KMS-11 (cell line): ENCODE measurements around the gene DRC7.

Experiments
- H2AFZ ChIP-seq: fragments of 200-600 bp; sonication (generic); 2 replicates; pipeline ENCODE4 v1.6.1; 2016; ENCODE audit warnings: antibody characterized with exemption, mixed run types, low read depth
- H3K27ac ChIP-seq: fragments of 200-600 bp; sonication (generic); 2 replicates; pipeline ENCODE4 v1.6.1; 2016; ENCODE audit warnings: mild to moderate bottlenecking, mixed run types
- H3K27me3 ChIP-seq: fragments of 200-600 bp; sonication (generic); 2 replicates; pipeline ENCODE4 v1.6.1; 2017; ENCODE audit warnings: mild to moderate bottlenecking, low read depth, mixed run types, moderate library complexity; ENCODE audit not compliant: insufficient read depth
- H3K36me3 ChIP-seq: fragments of 200-600 bp; sonication (generic); 2 replicates; pipeline ENCODE4 v1.6.1; 2017; ENCODE audit warnings: mild to moderate bottlenecking, mixed run types; ENCODE audit not compliant: insufficient read depth
- H3K4me1 ChIP-seq: fragments of 200-600 bp; sonication (generic); 2 replicates; pipeline ENCODE4 v1.6.1; 2016; ENCODE audit warnings: mild to moderate bottlenecking, low read depth, mixed run types; ENCODE audit not compliant: poor library complexity, severe bottlenecking
- H3K4me2 ChIP-seq: fragments of 200-600 bp; sonication (generic); 2 replicates; pipeline ENCODE4 v1.7.0; 2016; ENCODE audit warnings: mild to moderate bottlenecking, mixed run types
- H3K4me3 ChIP-seq: fragments of 200-600 bp; sonication (generic); IDR thresholded peaks from 2 replicates; pipeline ENCODE4 v1.6.1; 2017; ENCODE audit warnings: low read depth, low read length, mixed read lengths; ENCODE audit not compliant: insufficient read depth
- H3K79me2 ChIP-seq: fragments of 200-600 bp; sonication (generic); 2 replicates; pipeline ENCODE4 v1.6.1; 2016; ENCODE audit warnings: low read depth, mixed run types; ENCODE audit not compliant: insufficient read depth
- H3K9ac ChIP-seq: fragments of 200-600 bp; sonication (generic); 2 replicates; pipeline ENCODE4 v1.6.1; 2016; ENCODE audit warnings: mild to moderate bottlenecking, mixed run types
- H4K20me1 ChIP-seq: fragments of 200-600 bp; sonication (generic); 2 replicates; pipeline ENCODE4 v1.6.1; 2016; ENCODE audit warnings: mild to moderate bottlenecking, mixed run types; ENCODE audit not compliant: insufficient read depth
- TF ChIP-seq, protein P1 (sequence below): fragments of 200-600 bp; sonication (generic); conservative IDR thresholded peaks from 2 replicates; pipeline ENCODE4 v1.6.1; 2017; ENCODE audit warnings: low read depth, mild to moderate bottlenecking, antibody characterized with exemption, low read length, moderate library complexity, mixed read lengths

Gene DRC7

DNA sequence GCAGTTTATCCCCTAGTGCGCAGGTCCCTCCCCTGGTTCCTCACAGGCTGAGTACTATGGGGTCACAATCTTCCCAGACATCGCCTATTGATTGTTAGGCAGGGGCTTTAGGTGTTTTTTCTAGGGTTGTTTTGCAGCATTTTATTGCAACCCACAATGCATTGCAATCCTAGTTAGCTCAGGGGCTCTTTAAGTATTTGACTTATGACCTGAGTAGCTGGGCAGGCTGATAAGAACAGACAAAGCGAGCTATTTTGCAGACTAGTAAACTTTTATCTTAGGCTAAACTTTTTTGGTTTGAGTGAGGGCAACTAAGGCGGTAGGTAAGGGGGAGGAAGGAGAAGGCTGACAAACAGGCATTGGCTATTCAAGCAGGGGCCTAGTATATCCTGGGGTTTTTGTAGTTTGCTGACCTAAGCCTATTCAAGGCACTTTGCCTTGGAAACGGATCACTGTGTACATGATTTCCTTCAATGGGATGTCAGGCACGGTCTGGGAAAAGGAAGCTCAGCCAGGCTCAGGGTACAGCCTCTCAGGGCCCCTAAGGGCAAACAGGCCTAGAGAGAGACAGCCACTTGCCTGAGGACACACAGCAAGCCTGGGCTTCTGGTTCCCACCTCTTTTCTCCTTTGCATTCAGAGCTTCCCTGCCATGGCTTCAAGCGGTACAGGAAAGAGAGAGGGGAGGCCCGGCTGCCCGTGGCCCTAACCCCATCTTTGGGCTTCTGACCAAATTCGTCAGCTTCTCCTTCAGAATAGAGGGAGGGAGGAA, 6.4 kb downstream of the DRC7 start:
- H3K79me2 ChIP-seq = no peaks in the 10 kb centered on the region
- H3K27ac ChIP-seq = no peak overlapping the region
- H3K4me2 ChIP-seq = no peak overlapping the region
- H3K4me1 ChIP-seq = no peaks in the 10 kb centered on the region
- H2AFZ ChIP-seq = no peak overlapping the region
- H3K36me3 ChIP-seq = no peaks in the 10 kb centered on the region
- no peaks in the 10 kb centered on the region for H4K20me1 ChIP-seq
- H3K27me3 ChIP-seq = no peaks in the 10 kb centered on the region
- TF ChIP-seq, protein P1, sequence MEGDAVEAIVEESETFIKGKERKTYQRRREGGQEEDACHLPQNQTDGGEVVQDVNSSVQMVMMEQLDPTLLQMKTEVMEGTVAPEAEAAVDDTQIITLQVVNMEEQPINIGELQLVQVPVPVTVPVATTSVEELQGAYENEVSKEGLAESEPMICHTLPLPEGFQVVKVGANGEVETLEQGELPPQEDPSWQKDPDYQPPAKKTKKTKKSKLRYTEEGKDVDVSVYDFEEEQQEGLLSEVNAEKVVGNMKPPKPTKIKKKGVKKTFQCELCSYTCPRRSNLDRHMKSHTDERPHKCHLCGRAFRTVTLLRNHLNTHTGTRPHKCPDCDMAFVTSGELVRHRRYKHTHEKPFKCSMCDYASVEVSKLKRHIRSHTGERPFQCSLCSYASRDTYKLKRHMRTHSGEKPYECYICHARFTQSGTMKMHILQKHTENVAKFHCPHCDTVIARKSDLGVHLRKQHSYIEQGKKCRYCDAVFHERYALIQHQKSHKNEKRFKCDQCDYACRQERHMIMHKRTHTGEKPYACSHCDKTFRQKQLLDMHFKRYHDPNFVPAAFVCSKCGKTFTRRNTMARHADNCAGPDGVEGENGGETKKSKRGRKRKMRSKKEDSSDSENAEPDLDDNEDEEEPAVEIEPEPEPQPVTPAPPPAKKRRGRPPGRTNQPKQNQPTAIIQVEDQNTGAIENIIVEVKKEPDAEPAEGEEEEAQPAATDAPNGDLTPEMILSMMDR = no peak
- no peak overlapping the region for H3K9ac ChIP-seq
- no peak overlapping the region for H3K4me3 ChIP-seq

- H3K36me3 ChIP-seq = no peaks in the 10 kb centered on the region
- H2AFZ ChIP-seq = no peak overlapping the region
- no peak overlapping the region for H3K4me3 ChIP-seq
- H3K79me2 ChIP-seq = no peaks in the 10 kb centered on the region
- H4K20me1 ChIP-seq = no peaks in the 10 kb centered on the region
- no peaks in the 10 kb centered on the region for H3K27me3 ChIP-seq
- H3K27ac ChIP-seq = no peak overlapping the region
- H3K9ac ChIP-seq = no peak overlapping the region
- TF ChIP-seq, protein P1 = no peak
- H3K4me2 ChIP-seq = no peak overlapping the region
- no peaks in the 10 kb centered on the region for H3K4me1 ChIP-seq
Observed at GRCh38 chr16:57701759-57702371, 7.3 kb downstream of the DRC7 start.

DNA sequence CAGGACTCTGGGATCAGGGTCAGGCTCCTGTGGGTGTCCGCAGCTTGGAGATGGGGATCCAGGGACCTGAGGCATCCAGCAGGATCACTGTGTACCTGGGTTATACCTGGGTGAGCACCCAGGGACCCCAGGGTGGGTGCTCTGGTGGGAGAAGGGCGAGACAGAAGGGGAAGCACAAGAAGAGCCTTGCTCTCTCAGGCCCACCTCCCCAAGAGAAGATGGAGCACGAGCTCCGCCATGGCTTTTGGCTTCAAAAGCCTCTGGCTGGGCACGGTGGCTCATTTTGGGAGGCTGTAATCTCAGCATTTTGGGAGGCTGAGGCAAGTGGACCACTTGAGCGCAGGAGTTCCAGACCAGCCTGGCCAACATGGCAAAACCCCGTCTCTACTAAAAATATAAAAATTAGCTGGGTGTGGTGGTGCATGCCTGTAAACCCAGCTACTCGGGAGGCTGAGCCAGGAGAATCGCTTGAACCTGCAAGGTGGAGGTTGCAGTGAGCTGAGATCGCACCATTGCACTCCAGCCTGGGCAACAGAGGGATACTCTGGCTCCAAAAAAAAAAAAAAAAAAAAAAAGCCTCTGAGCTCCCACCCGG, 8.9 kb downstream of the DRC7 start:
- Histone ChIP-seq H3K4me3 (no peak overlapping the region), H3K4me2 (no peak overlapping the region), H3K4me1 (no peaks in the 10 kb centered on the region), H4K20me1 (no peaks in the 10 kb centered on the region), H3K36me3 (no peaks in the 10 kb centered on the region), H3K79me2 (no peaks in the 10 kb centered on the region), H2AFZ (no peak overlapping the region), H3K27ac (no peak overlapping the region), H3K9ac (no peak overlapping the region), H3K27me3 (no peaks in the 10 kb centered on the region)
- TF ChIP-seq, protein P1 = no peak

- Histone ChIP-seq H3K27ac (no peak overlapping the region), H3K4me3 (no peak overlapping the region), H3K4me2 (no peak overlapping the region), H3K9ac (no peak overlapping the region), H3K79me2 (no peaks in the 10 kb centered on the region), H4K20me1 (no peaks in the 10 kb centered on the region), H3K27me3 (no peaks in the 10 kb centered on the region), H2AFZ (no peak overlapping the region), H3K4me1 (no peaks in the 10 kb centered on the region), H3K36me3 (no peaks in the 10 kb centered on the region)
- TF ChIP-seq, protein P1 = no peak
Observed at GRCh38 chr16:57704011-57704904, 9.7 kb downstream of the DRC7 start.
